GM18951 (cell line): ENCODE measurements around the gene XPR1.
"Not testable (repeated sequence)": the region's sequence is repeated elsewhere in the genome, so short reads cannot be mapped to it uniquely, and the experiment has no call there.

Experiments used
- POLR2A ChIP-seq: IDR thresholded peaks from 4 replicates; pipeline ENCODE4 v1.6.1; 2011; ENCODE audit warnings: mild to moderate bottlenecking; ENCODE audit not compliant: insufficient read length, insufficient read depth; ENCODE audit errors: extremely low read depth
- in situ Hi-C: fragments of 300-500 bp; cut with MboI; formaldehyde crosslinking; loops from one replicate; pipeline ENCODE4 v1.12.0; 2022; ENCODE audit warnings: low sequenced_read_pairs, mixed read lengths, inconsistent platforms; ENCODE audit not compliant: unreplicated experiment

XPR1 gene

GRCh38 chr1:180691322-180691913 lies 59.6 kb downstream of the XPR1 start:
- in situ Hi-C loops = no loop called here
- TF ChIP-seq POLR2A = no peak

GRCh38 chr1:180693564-180694244 lies 61.9 kb downstream of the XPR1 start:
- TF ChIP-seq POLR2A = no peak
- in situ Hi-C loops = no loop called here

DNA sequence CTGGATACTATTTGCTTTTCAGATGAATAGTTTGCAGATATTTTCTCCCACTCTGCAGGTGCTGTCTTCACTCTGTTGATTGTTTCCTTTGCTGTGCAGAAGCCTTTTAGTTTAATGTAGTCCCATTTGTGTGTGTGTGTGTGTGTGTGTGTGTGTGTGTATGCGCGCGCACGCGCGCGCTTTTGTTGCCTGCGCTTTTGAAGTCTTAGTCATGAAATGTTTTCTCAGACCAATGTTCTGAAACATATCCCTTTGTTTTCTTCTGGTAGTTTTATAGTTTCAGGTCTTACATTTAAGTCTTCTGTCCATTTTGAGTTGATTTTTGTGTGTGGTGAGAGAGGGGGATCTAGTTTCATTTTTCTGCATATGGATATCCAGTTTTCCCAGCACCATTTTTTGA lies 63.5 kb downstream of the XPR1 start:
- no peak for TF ChIP-seq POLR2A
- in situ Hi-C loops = no loop called here

- TF ChIP-seq POLR2A = no peak
- in situ Hi-C loops = no loop called here
These were observed 64.5 kb downstream of the XPR1 start for GRCh38 chr1:180696361-180696760.

- TF ChIP-seq POLR2A = no peak
These were observed 66.8 kb downstream of the XPR1 start for GRCh38 chr1:180698580-180698979.

DNA sequence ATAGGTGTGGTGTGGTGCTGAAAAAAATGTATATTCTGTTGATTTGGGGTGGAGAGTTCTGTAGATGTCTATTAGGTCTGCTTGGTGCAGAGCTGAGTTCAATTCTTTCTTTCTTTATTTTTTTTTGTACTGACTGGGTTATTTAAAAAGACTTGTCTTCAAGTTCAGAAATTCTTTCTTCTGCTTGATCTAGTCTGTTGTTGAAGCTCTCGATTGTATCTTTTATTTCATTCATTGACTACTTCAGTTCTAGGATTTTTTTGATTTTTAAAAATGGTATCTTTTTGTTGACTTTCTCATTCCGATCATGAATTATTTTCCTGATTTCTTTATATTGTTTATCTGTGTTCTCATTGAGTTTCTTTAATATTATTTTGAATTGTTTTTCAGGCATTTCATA lies 70.6 kb downstream of the XPR1 start:
- in situ Hi-C loops = not testable (repeated sequence)

More at GRCh38 chr1:180698580-180698979, 66.8 kb downstream of the XPR1 start:
- in situ Hi-C loops = no loop called here

DNA sequence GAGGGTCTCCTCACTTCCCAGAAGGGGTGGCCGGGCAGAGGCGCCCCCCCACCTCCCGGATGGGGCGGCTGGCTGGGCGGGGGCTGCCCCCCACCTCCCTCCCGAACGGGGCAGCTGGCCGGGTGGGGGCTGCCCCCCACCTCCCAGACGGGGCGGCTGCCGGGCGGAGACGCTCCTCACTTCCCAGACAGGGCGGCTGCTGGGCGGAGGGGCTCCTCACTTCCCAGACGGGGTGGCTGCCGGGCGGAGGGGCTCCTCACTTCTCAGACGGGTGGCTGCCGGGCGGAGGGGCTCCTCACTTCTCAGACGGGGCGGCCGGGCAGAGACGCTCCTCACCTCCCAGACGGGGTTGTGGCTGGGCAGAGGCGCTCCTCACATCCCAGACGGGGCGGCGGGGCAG lies 78.9 kb downstream of the XPR1 start:
- in situ Hi-C loops = not testable (repeated sequence)

- in situ Hi-C loops = not testable (repeated sequence)
These were observed 79.4 kb downstream of the XPR1 start for GRCh38 chr1:180711260-180711659.

DNA sequence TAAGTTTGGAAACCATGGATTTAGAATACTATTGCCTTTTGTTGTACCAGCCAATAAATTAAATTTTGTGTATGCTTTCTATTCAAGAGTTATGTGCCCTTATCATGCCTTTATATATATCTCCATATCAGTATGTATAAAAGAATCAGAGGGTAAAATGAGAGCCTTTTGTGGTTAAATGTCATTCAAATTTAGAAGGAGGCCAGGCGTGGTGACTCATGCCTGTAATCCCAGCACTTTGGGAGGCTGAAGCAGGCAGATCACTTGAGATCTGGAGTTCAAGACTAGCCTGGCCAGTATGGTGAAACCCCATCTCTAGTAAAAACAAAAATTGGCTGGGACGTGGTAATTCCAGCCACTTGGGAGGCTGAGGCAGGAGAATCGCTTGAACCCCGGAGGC lies 88.9 kb downstream of the XPR1 start:
- in situ Hi-C loops = no loop called here
- no peak for TF ChIP-seq POLR2A

GRCh38 chr1:180722586-180722985 lies 90.8 kb downstream of the XPR1 start:
- TF ChIP-seq POLR2A = no peak
- in situ Hi-C loops = no loop called here

GRCh38 chr1:180724055-180724454 lies 92.2 kb downstream of the XPR1 start:
- TF ChIP-seq POLR2A = no peak
- in situ Hi-C loops = no loop called here

GRCh38 chr1:180726024-180726423 lies 94.2 kb downstream of the XPR1 start:
- in situ Hi-C loops = not testable (repeated sequence)

DNA sequence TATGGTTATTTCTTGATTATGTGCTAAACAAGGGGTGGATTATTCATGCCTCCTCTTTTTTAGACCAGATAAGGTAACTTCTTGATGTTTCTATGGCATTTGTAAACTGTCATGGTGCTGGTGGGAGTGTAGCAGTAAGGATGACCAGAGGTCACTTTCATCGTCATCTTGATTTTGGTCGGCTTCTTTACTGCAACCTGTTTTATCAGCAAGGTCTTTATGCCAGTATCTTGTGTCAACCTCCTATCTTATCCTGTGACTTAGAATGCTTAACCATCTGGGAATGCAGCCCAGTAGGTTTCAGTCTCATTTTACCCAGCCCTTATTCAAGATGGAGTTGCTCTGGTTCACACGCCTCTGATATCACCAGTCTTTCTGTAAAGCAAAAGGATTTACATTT lies 95.9 kb downstream of the XPR1 start:
- in situ Hi-C loops = not testable (repeated sequence)

- no peak for TF ChIP-seq POLR2A
- in situ Hi-C loops = no loop called here
These were observed 96.8 kb downstream of the XPR1 start for GRCh38 chr1:180728472-180729106.

DNA sequence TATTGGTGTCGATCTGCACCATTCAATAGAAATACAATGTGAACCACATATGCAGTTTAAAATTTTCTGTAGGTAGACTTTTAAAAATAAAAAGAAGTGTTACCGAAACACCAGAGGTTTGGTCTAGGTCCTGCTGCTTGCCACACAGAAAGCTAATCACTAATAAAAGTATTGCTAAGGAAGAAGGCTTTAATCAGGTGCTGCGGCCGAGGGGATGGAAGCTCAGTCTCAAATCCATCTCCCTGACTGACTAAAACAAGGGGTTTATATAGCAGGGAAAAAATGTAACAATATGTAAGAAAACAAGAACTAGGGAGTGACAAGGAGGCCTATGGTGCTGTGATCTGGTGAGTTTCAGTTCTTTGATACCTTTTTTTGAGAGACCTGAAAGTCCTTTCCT lies 99.3 kb downstream of the XPR1 start:
- in situ Hi-C loops = no loop called here
- TF ChIP-seq POLR2A = no peak
